RWPE2 (cell line): Measurements from ENCODE around the gene USP2.

Source experiments
- ATAC-seq: fragments of 200-7000 bp; cut with Tn5 transposase; 3 replicates; pipeline ENCODE4 v1.9.1; 2021; ENCODE audit warnings: low read depth
- DNase-seq: peaks from one replicate; pipeline ENCODE4 v3.0.0-alpha.2; 2020; ENCODE audit warnings: low spot score
- H3K27ac ChIP-seq: fragments of 450-650 bp; 2 replicates; pipeline ENCODE4 v1.5.1; 2017; ENCODE audit warnings: mild to moderate bottlenecking; ENCODE audit not compliant: poor library complexity, severe bottlenecking
- H3K27me3 ChIP-seq: fragments of 250-450 bp; sonication (Bioruptor Pico); 2 replicates; pipeline ENCODE4 v1.5.1; 2021; ENCODE audit warnings: mild to moderate bottlenecking, moderate library complexity; ENCODE audit not compliant: insufficient read depth, poor library complexity, severe bottlenecking
- H3K36me3 ChIP-seq: fragments of 250-450 bp; sonication (Bioruptor Pico); 2 replicates; pipeline ENCODE4 v1.5.1; 2020; ENCODE audit warnings: low read depth, mild to moderate bottlenecking, moderate library complexity
- H3K4me1 ChIP-seq: fragments of 250-450 bp; sonication (Bioruptor Pico); 2 replicates; pipeline ENCODE4 v1.5.1; 2021; ENCODE audit warnings: mild to moderate bottlenecking, moderate library complexity; ENCODE audit not compliant: insufficient read depth, poor library complexity, severe bottlenecking
- H3K4me3 ChIP-seq: fragments of 250-450 bp; sonication (Bioruptor Pico); 2 replicates; pipeline ENCODE4 v1.5.1; 2021; ENCODE audit warnings: mild to moderate bottlenecking, moderate library complexity; ENCODE audit not compliant: severe bottlenecking
- H3K9me3 ChIP-seq: fragments of 250-450 bp; sonication (Bioruptor Pico); 2 replicates; pipeline ENCODE4 v1.5.1; 2021; ENCODE audit warnings: mild to moderate bottlenecking, moderate library complexity; ENCODE audit not compliant: severe bottlenecking
- CTCF ChIP-seq: fragments of 450-650 bp; IDR thresholded peaks from one replicate; pipeline ENCODE4 v1.5.1; 2017; ENCODE audit warnings: mild to moderate bottlenecking, moderate library complexity; ENCODE audit not compliant: poor library complexity, severe bottlenecking

The USP2 gene

GRCh38 chr11:119318240-119319135 lies 63.0 kb downstream of the USP2 start:
- Histone ChIP-seq H3K4me3 (no peak overlapping the region), H3K27me3 (no peaks in the 10 kb centered on the region), H3K27ac (peak overlapping the region; percentile 57), H3K9me3 (no peaks in the 10 kb centered on the region), H3K36me3 (peaks cover 3% of the 10 kb centered on the region; the same call in 1 of the 2 replicates), H3K4me1 (peaks cover 13% of the 10 kb centered on the region)
- DNase-seq (no peak), ATAC-seq (peak; percentile 20; the same call in 2 of the 3 replicates)
- TF ChIP-seq CTCF, result no peak

GRCh38 chr11:119317592-119318239 lies 63.8 kb downstream of the USP2 start:
- Histone ChIP-seq H3K4me3 (no peak overlapping the region), H3K9me3 (no peaks in the 10 kb centered on the region), H3K27me3 (no peaks in the 10 kb centered on the region), H3K36me3 (peaks cover 3% of the 10 kb centered on the region; the same call in 1 of the 2 replicates), H3K4me1 (peaks cover 13% of the 10 kb centered on the region), H3K27ac (peak overlapping the region; percentile 57)
- TF ChIP-seq CTCF, result no peak
- 0 out of 3 replicates have a peak, but pooled peaks have one; percentile 2 for ATAC-seq
- no peak for DNase-seq

- peaks cover 13% of the 10 kb centered on the region for H3K4me1 ChIP-seq
- no peak for TF ChIP-seq CTCF
- peaks cover 3% of the 10 kb centered on the region; the same call in 1 of the 2 replicates for H3K36me3 ChIP-seq
- H3K27ac ChIP-seq, result peak within 1 kb of the TSS; percentile 57
- peak; percentile 15; the same call in 1 of the 3 replicates for ATAC-seq
- H3K27me3 ChIP-seq, result no peaks in the 10 kb centered on the region
- DNase-seq, result no peak
- no peaks in the 10 kb centered on the region for H3K9me3 ChIP-seq
- peak within 1 kb of the TSS; percentile 46 for H3K4me3 ChIP-seq
Observed at GRCh38 chr11:119316729-119317591, 64.5 kb downstream of the USP2 start, which contains the start of gene MCAM. Gene MCAM (minus strand): TSS chr11:119317130. CDS start chr11:119317101, 29 bp downstream.

- Histone ChIP-seq H3K9me3 (no peaks in the 10 kb centered on the region), H3K27me3 (no peaks in the 10 kb centered on the region), H3K4me3 (peak overlapping the region; percentile 46), H3K4me1 (peaks cover 13% of the 10 kb centered on the region), H3K36me3 (peaks cover 3% of the 10 kb centered on the region; the same call in 1 of the 2 replicates), H3K27ac (peak overlapping the region; percentile 14)
- DNase-seq, result no peak
- no peak for TF ChIP-seq CTCF
- ATAC-seq, result 0 out of 3 replicates have a peak, but pooled peaks have one; percentile 5
Observed at GRCh38 chr11:119316016-119316728, 65.3 kb downstream of the USP2 start.
